ENCODE data around the gene COL23A1.

COL23A1 gene

GRCh38 chr5:178544166-178544834 is 45.9 kb downstream of the COL23A1 start:
- Mint-ChIP-seq H3K36me3 (ENCODE audit: insufficient read depth) (no peaks in the 10 kb centered on the region), H3K4me1 (ENCODE audit: low read depth in 2 of 2) (no peaks in the 10 kb centered on the region), H3K27me3 (peaks cover 12 to 27% of the 10 kb centered on the region in 2 donors), H3K9me3 (no peaks in the 10 kb centered on the region), H3K4me3 (no peak overlapping the region), H3K27ac (no peak overlapping the region)
- ATAC-seq (replicated peaks) (no peak), DNase-seq (no peak)

GRCh38 chr5:178542455-178542854 is 47.7 kb downstream of the COL23A1 start:
- Mint-ChIP-seq H3K27me3 (peaks cover 5 to 27% of the 10 kb centered on the region in 2 donors), H3K27ac (no peak overlapping the region), H3K9me3 (no peaks in the 10 kb centered on the region), H3K4me1 (ENCODE audit: low read depth in 2 of 2) (no peaks in the 10 kb centered on the region), H3K36me3 (ENCODE audit: insufficient read depth) (no peaks in the 10 kb centered on the region), H3K4me3 (no peak overlapping the region)
- no peak for ATAC-seq (replicated peaks)
- no peak for DNase-seq

- H3K4me1 Mint-ChIP-seq (ENCODE audit: low read depth in 2 of 2) = no peaks in the 10 kb centered on the region
- H3K4me3 Mint-ChIP-seq = no peak overlapping the region
- ATAC-seq (replicated peaks) = no peak
- no peak for DNase-seq
- H3K27ac Mint-ChIP-seq = no peak overlapping the region
- no peaks in the 10 kb centered on the region for H3K36me3 Mint-ChIP-seq (ENCODE audit: insufficient read depth)
- no peaks in the 10 kb centered on the region for H3K9me3 Mint-ChIP-seq
- H3K27me3 Mint-ChIP-seq = peaks cover 5 to 15% of the 10 kb centered on the region in 2 donors
These were observed 49.7 kb downstream of the COL23A1 start for GRCh38 chr5:178540526-178540925.

GRCh38 chr5:178538741-178539229 is 51.4 kb downstream of the COL23A1 start:
- no peak overlapping the region for H3K4me3 Mint-ChIP-seq
- peaks cover 4 to 23% of the 10 kb centered on the region in 2 donors for H3K27me3 Mint-ChIP-seq
- ATAC-seq (replicated peaks) (no peak), DNase-seq (no peak)
- no peak overlapping the region for H3K27ac Mint-ChIP-seq
- H3K36me3 Mint-ChIP-seq (ENCODE audit: insufficient read depth) = no peaks in the 10 kb centered on the region
- H3K4me1 Mint-ChIP-seq (ENCODE audit: low read depth in 2 of 2) = no peaks in the 10 kb centered on the region
- H3K9me3 Mint-ChIP-seq = no peaks in the 10 kb centered on the region

- Mint-ChIP-seq H3K4me1 (ENCODE audit: low read depth in 2 of 2) (peaks cover 0 to under 1% of the 10 kb centered on the region in 2 donors), H3K9me3 (no peaks in the 10 kb centered on the region), H3K27ac (no peak overlapping the region), H3K36me3 (ENCODE audit: insufficient read depth) (no peaks in the 10 kb centered on the region), H3K27me3 (peaks cover 6 to 29% of the 10 kb centered on the region in 2 donors), H3K4me3 (no peak overlapping the region)
- no peak for DNase-seq
- no peak for ATAC-seq (replicated peaks)
These were observed 52.5 kb downstream of the COL23A1 start for GRCh38 chr5:178537467-178538371.

GRCh38 chr5:178536541-178537466 is 53.4 kb downstream of the COL23A1 start:
- Mint-ChIP-seq H3K27me3 (peaks cover 6 to 38% of the 10 kb centered on the region in 2 donors), H3K9me3 (no peaks in the 10 kb centered on the region), H3K4me1 (ENCODE audit: low read depth in 2 of 2) (peaks cover 1 to 4% of the 10 kb centered on the region in 2 donors), H3K36me3 (ENCODE audit: insufficient read depth) (no peaks in the 10 kb centered on the region), H3K4me3 (no peak overlapping the region), H3K27ac (no peak overlapping the region)
- ATAC-seq (replicated peaks) (no peak), DNase-seq (no peak)

- H3K4me3 Mint-ChIP-seq = no peak overlapping the region
- ATAC-seq (replicated peaks) (no peak), DNase-seq (no peak)
- peaks cover 1 to 4% of the 10 kb centered on the region in 2 donors for H3K4me1 Mint-ChIP-seq (ENCODE audit: low read depth in 2 of 2)
- no peaks in the 10 kb centered on the region for H3K9me3 Mint-ChIP-seq
- H3K36me3 Mint-ChIP-seq (ENCODE audit: insufficient read depth) = no peaks in the 10 kb centered on the region
- no peak overlapping the region for H3K27ac Mint-ChIP-seq
- peaks cover 6 to 32% of the 10 kb centered on the region in 2 donors for H3K27me3 Mint-ChIP-seq
These were observed 54.7 kb downstream of the COL23A1 start for GRCh38 chr5:178535299-178536175.

- DNase-seq (no peak), ATAC-seq (replicated peaks) (no peak)
- H3K27me3 Mint-ChIP-seq = peaks cover 6 to 32% of the 10 kb centered on the region in 2 donors
- H3K27ac Mint-ChIP-seq = no peak overlapping the region
- H3K4me3 Mint-ChIP-seq = no peak overlapping the region
- peaks cover 1 to 4% of the 10 kb centered on the region in 2 donors for H3K4me1 Mint-ChIP-seq (ENCODE audit: low read depth in 2 of 2)
- H3K9me3 Mint-ChIP-seq = no peaks in the 10 kb centered on the region
- no peaks in the 10 kb centered on the region for H3K36me3 Mint-ChIP-seq (ENCODE audit: insufficient read depth)
These were observed 57.1 kb downstream of the COL23A1 start for GRCh38 chr5:178533136-178533535.

GRCh38 chr5:178532666-178533065 is 57.5 kb downstream of the COL23A1 start:
- Mint-ChIP-seq H3K36me3 (ENCODE audit: insufficient read depth) (no peaks in the 10 kb centered on the region), H3K27ac (no peak overlapping the region), H3K4me1 (ENCODE audit: low read depth in 2 of 2) (peaks cover 1 to 4% of the 10 kb centered on the region in 2 donors), H3K4me3 (no peak overlapping the region), H3K9me3 (no peaks in the 10 kb centered on the region), H3K27me3 (peaks cover 6 to 32% of the 10 kb centered on the region in 2 donors)
- DNase-seq = no peak
- no peak for ATAC-seq (replicated peaks)

- no peak overlapping the region for H3K27ac Mint-ChIP-seq
- H3K36me3 Mint-ChIP-seq (ENCODE audit: insufficient read depth) = no peaks in the 10 kb centered on the region
- no peaks in the 10 kb centered on the region for H3K9me3 Mint-ChIP-seq
- no peak for ATAC-seq (replicated peaks)
- H3K4me1 Mint-ChIP-seq (ENCODE audit: low read depth in 2 of 2) = peaks cover 1 to 4% of the 10 kb centered on the region in 2 donors
- no peak for DNase-seq
- H3K4me3 Mint-ChIP-seq = no peak overlapping the region
- H3K27me3 Mint-ChIP-seq = peaks cover 6 to 32% of the 10 kb centered on the region in 2 donors
These were observed 58.0 kb downstream of the COL23A1 start for GRCh38 chr5:178532236-178532635.

- Mint-ChIP-seq H3K4me3 (no peak overlapping the region), H3K4me1 (ENCODE audit: low read depth in 2 of 2) (peaks cover 1 to 4% of the 10 kb centered on the region in 2 donors), H3K36me3 (ENCODE audit: insufficient read depth) (no peaks in the 10 kb centered on the region), H3K27me3 (peaks cover 6 to 32% of the 10 kb centered on the region in 2 donors), H3K27ac (no peak overlapping the region), H3K9me3 (no peaks in the 10 kb centered on the region)
- DNase-seq = no peak
- no peak for ATAC-seq (replicated peaks)
These were observed 58.4 kb downstream of the COL23A1 start for GRCh38 chr5:178531786-178532185.

- Mint-ChIP-seq H3K36me3 (ENCODE audit: insufficient read depth) (no peaks in the 10 kb centered on the region), H3K4me3 (no peak overlapping the region), H3K4me1 (ENCODE audit: low read depth in 2 of 2) (peaks cover 1 to 4% of the 10 kb centered on the region in 2 donors), H3K9me3 (no peaks in the 10 kb centered on the region), H3K27ac (no peak overlapping the region), H3K27me3 (peaks cover 6 to 32% of the 10 kb centered on the region in 2 donors)
- no peak for ATAC-seq (replicated peaks)
- no peak for DNase-seq
These were observed 59.7 kb downstream of the COL23A1 start for GRCh38 chr5:178530526-178530925.

All from effector memory CD8-positive, alpha-beta T cell (primary cell).